BE2C (cell line): ENCODE measurements around the gene PRXL2C.

Experiments
- DNase-seq: peaks from one replicate; pipeline ENCODE4 v3.0.0-alpha.2; 2020
- H3K27me3 ChIP-seq: fragments of 250-450 bp; sonication (Bioruptor Pico); 2 replicates; pipeline ENCODE4 v1.5.1; 2020; ENCODE audit warnings: mild to moderate bottlenecking
- H3K36me3 ChIP-seq: fragments of 250-450 bp; sonication (Bioruptor Pico); 2 replicates; pipeline ENCODE4 v1.5.1; 2020; ENCODE audit warnings: mild to moderate bottlenecking
- H3K4me1 ChIP-seq: fragments of 250-450 bp; sonication (Bioruptor Pico); 2 replicates; pipeline ENCODE4 v1.5.1; 2020
- H3K4me3 ChIP-seq: 2 replicates; pipeline ENCODE4 v1.5.1; 2011; ENCODE audit warnings: low read depth, low read length
- H3K9me3 ChIP-seq: fragments of 250-450 bp; sonication (Bioruptor Pico); 2 replicates; pipeline ENCODE4 v1.5.1; 2020
- TF ChIP-seq, protein P1 (sequence below): IDR thresholded peaks from 2 replicates; pipeline ENCODE4 v1.5.1; 2012; ENCODE audit warnings: mild to moderate bottlenecking, low read depth, low read length

Gene PRXL2C

GRCh38 chr9:96612105-96612965 is 42.8 kb downstream of the PRXL2C start:
- DNase-seq: peak; percentile 29

GRCh38 chr9:96611302-96611701 is 43.8 kb downstream of the PRXL2C start:
- H3K36me3 ChIP-seq: no peaks in the 10 kb centered on the region
- TF ChIP-seq, protein P1, sequence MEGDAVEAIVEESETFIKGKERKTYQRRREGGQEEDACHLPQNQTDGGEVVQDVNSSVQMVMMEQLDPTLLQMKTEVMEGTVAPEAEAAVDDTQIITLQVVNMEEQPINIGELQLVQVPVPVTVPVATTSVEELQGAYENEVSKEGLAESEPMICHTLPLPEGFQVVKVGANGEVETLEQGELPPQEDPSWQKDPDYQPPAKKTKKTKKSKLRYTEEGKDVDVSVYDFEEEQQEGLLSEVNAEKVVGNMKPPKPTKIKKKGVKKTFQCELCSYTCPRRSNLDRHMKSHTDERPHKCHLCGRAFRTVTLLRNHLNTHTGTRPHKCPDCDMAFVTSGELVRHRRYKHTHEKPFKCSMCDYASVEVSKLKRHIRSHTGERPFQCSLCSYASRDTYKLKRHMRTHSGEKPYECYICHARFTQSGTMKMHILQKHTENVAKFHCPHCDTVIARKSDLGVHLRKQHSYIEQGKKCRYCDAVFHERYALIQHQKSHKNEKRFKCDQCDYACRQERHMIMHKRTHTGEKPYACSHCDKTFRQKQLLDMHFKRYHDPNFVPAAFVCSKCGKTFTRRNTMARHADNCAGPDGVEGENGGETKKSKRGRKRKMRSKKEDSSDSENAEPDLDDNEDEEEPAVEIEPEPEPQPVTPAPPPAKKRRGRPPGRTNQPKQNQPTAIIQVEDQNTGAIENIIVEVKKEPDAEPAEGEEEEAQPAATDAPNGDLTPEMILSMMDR: no peak
- no peaks in the 10 kb centered on the region for H3K27me3 ChIP-seq
- no peak for DNase-seq
- H3K9me3 ChIP-seq: no peaks in the 10 kb centered on the region
- peaks cover 9% of the 10 kb centered on the region for H3K4me1 ChIP-seq
- no peak overlapping the region for H3K4me3 ChIP-seq

More at GRCh38 chr9:96612105-96612965, 42.8 kb downstream of the PRXL2C start:
- no peak overlapping the region for H3K4me3 ChIP-seq
- H3K4me1 ChIP-seq: peaks cover 9% of the 10 kb centered on the region
- no peaks in the 10 kb centered on the region for H3K27me3 ChIP-seq
- TF ChIP-seq, protein P1: no peak
- no peaks in the 10 kb centered on the region for H3K9me3 ChIP-seq
- no peaks in the 10 kb centered on the region for H3K36me3 ChIP-seq

GRCh38 chr9:96609732-96610131 is 45.4 kb downstream of the PRXL2C start:
- no peak overlapping the region for H3K4me3 ChIP-seq
- no peak for DNase-seq
- TF ChIP-seq, protein P1: no peak

GRCh38 chr9:96607971-96608370 is 47.1 kb downstream of the PRXL2C start:
- H3K9me3 ChIP-seq: no peaks in the 10 kb centered on the region

More at GRCh38 chr9:96609732-96610131, 45.4 kb downstream of the PRXL2C start:
- Histone ChIP-seq H3K36me3 (no peaks in the 10 kb centered on the region), H3K27me3 (no peaks in the 10 kb centered on the region), H3K9me3 (no peaks in the 10 kb centered on the region), H3K4me1 (peaks cover 9% of the 10 kb centered on the region)

GRCh38 chr9:96605328-96605727 is 49.8 kb downstream of the PRXL2C start:
- H3K27me3 ChIP-seq: no peaks in the 10 kb centered on the region
- no peak for DNase-seq
- H3K4me3 ChIP-seq: no peak overlapping the region
- peaks cover 3% of the 10 kb centered on the region; the same call in 1 of the 2 replicates for H3K4me1 ChIP-seq
- H3K9me3 ChIP-seq: no peaks in the 10 kb centered on the region
- TF ChIP-seq, protein P1: no peak
- H3K36me3 ChIP-seq: no peaks in the 10 kb centered on the region

More at GRCh38 chr9:96607971-96608370, 47.1 kb downstream of the PRXL2C start:
- H3K4me1 ChIP-seq: peaks cover 9% of the 10 kb centered on the region
- TF ChIP-seq, protein P1: no peak
- DNase-seq: peak; percentile 36
- no peaks in the 10 kb centered on the region for H3K36me3 ChIP-seq
- H3K27me3 ChIP-seq: no peaks in the 10 kb centered on the region
- H3K4me3 ChIP-seq: no peak overlapping the region

DNA sequence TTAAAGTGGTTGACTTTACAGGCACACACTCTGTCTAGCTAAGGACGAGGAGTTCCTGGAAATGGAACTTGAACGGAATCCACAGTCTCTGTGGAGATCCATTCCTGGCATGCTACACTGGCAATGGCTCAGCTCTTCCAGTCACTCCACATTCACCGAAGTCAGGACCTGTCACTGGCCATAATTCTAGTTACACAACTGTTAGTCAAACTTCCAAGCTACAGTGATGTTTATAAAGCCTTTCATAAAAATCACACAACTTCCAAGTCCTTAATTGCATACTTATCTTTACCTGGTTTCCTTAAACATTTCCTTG is 51.2 kb downstream of the PRXL2C start:
- Histone ChIP-seq H3K4me3 (no peak overlapping the region), H3K9me3 (no peaks in the 10 kb centered on the region), H3K36me3 (no peaks in the 10 kb centered on the region), H3K4me1 (peaks cover 3% of the 10 kb centered on the region; the same call in 1 of the 2 replicates), H3K27me3 (no peaks in the 10 kb centered on the region)
- DNase-seq: no peak
- TF ChIP-seq, protein P1: no peak
